GM11168 (cell line): ENCODE results near the gene UBE2C.
"Not testable (repeated sequence)": the region's sequence is repeated elsewhere in the genome, so short reads cannot be mapped to it uniquely, and the experiment has no call there.

Source experiments
- in situ Hi-C: fragments of 300-500 bp; cut with MboI; formaldehyde crosslinking; loops from one replicate; pipeline ENCODE4 v1.12.0; 2022; ENCODE audit warnings: low sequenced_read_pairs; ENCODE audit not compliant: unreplicated experiment

The UBE2C gene

DNA sequence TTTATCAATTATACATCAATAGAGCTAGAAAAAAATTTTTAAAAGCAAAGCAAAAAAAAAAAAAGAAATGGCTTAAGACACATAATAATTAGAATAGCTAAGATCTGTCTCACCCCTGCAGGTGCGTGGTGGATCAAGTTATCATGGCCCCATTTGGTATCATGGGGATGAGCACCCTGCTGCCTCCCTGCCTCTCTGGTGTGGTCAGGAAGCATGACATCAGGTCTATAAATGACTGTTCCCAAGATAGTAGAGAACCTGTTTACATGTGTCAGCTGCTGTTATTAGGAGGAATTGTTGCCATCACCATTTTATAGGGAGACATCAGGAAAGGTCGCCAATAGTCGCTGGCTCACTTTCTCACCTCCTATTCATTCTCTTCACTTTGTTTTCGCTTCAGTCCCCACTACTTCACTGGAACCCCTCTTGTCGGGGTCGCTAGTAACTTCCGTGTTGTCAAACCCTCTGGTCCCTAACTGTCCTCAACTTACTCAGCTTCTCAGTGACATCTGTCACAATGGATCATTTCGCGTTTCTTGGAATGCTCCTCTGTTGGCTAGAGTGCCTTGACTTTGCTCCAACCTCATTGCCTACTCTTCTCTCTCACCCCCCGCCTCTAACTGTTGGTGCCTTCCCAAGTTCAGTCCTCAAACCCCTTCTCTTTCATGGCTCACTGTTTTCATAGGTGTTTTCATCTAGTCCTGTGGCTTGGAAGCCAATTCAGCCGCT is 15.9 kb upstream of the UBE2C start:
- in situ Hi-C loops: no loop called here

- in situ Hi-C loops: not testable (repeated sequence)
Measured at GRCh38 chr20:45797510-45797909, 14.9 kb upstream of the UBE2C start.

GRCh38 chr20:45797955-45798354 is 14.5 kb upstream of the UBE2C start:
- in situ Hi-C loops: not testable (repeated sequence)

- in situ Hi-C loops: no loop called here
Measured at GRCh38 chr20:45798935-45799642, 13.4 kb upstream of the UBE2C start.

GRCh38 chr20:45801851-45802250 is 10.6 kb upstream of the UBE2C start:
- in situ Hi-C loops: no loop called here

DNA sequence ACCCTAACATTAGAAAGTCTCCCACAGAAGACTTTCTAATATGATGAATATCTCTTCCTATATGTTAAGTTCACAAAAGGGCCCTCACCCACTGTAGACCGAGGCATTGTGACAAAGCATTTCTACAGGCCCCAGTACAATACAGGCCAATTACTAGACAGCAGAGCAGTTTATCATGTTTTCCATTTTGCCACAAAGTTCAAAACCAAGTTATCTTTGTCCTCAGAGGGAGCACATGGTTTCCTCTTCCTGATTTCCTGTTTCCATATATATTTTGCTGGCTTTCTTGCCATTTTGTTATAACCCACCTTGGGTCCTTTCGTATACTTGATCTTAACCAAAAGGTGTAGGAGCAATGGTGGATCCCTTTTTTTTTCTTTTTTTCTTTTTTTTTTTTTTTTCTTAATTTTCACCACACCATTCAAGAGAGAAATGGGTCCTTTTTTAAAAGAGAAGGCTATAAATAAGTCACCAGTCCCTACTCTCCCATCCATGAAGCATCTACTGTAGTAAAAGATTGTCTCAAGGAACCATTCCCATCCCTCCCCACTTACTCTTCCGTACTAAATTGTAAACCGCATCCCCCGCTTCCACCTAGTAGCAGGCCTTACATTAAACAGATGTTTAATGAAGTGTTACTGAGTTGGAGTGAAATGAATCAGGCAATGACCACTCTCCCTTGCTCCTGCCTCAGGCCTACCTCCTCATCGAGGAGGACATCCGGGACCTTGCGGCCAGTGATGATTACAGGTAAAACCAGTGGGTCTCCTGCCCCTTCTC is 2.1 kb upstream of the UBE2C start:
- in situ Hi-C loops: no loop called here

DNA sequence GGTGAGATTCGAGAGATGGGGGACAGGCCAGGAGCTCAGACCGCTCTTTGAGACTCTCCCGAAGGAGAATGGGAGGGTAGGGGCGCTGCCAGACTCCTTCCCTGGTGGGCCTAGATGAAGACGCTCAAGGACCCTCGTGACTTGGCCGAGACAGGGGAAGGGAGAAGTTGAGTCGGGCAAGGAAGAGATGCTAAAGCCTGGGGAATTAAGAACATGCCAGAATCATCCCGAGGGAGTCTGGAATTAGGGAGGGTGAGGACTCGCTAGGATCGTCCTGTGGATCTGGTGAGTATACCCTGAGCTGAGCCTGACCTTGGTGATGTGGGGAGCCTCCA is 529 bp downstream of the UBE2C start:
- in situ Hi-C loops: no loop called here

GRCh38 chr20:45813489-45813888 is 1.0 kb downstream of the UBE2C start:
- in situ Hi-C loops: no loop called here

- in situ Hi-C loops: no loop called here
Measured at GRCh38 chr20:45814314-45814713, 1.9 kb downstream of the UBE2C start.

- in situ Hi-C loops: no loop called here
Measured at GRCh38 chr20:45816951-45817350, 4.5 kb downstream of the UBE2C start.

DNA sequence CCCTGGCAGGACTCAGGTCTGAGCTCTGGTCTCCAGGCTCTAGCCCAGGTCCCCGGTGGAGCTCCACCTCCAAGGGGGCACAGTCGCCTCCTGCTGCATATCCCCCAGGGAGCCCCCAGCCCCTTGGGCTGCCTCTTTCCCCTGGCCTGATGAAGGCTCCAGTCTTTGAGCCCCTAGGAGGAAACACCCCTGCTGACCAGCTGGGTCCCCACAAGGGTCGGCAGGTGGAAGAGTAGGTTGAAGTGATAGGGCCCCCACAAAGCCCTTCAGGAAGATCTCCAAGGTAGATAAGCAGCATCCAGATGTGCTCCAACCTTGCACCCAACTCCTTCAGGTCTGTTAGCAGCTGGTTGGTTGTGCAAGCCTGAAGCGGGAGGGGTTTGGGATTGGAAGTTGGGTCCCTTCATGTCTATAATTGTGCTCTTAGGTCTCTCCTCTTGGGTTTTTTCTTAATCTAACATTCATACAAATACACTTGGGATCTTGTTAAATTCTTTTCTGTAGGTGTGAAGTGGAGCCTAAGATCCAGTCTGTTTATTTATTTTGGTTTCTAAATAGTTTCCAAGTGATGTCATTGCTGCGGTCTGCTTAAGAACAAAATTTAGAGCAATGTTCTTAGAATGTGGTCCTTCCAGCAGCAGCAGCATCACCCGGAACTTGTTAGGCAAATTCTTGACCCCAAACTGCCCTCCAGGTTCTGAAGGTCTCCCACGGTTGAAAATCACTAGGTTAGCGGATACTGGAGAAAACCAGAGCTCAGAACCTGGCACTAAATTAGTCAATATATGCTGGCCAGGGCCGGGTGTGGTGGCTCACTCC is 5.1 kb downstream of the UBE2C start:
- in situ Hi-C loops: no loop called here

- in situ Hi-C loops: no loop called here
Measured at GRCh38 chr20:45818239-45818638, 5.8 kb downstream of the UBE2C start.

GRCh38 chr20:45819466-45819865 is 7.0 kb downstream of the UBE2C start:
- in situ Hi-C loops: no loop called here

- in situ Hi-C loops: no loop called here
Measured at GRCh38 chr20:45821947-45822346, 9.5 kb downstream of the UBE2C start.

DNA sequence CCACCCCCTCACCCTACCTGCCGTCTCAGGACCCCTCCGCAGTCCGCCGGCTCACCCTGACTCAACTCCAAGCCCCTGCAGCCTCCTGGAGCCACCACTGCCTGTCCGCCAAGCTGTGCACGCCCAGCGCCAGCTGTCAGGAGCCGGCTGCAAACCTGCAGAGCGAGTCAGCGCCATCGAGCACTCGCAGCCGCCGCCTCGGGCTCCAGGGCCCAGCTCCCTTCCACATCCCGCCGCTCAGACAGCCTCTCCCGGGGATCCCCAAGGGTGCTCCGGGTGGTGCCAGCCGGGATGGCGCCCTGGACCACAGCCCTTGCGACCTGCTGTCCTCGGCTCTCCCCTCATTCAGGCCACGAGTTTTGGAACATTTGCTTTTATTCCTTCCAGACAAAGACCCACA is 10.4 kb downstream of the UBE2C start:
- in situ Hi-C loops: no loop called here

DNA sequence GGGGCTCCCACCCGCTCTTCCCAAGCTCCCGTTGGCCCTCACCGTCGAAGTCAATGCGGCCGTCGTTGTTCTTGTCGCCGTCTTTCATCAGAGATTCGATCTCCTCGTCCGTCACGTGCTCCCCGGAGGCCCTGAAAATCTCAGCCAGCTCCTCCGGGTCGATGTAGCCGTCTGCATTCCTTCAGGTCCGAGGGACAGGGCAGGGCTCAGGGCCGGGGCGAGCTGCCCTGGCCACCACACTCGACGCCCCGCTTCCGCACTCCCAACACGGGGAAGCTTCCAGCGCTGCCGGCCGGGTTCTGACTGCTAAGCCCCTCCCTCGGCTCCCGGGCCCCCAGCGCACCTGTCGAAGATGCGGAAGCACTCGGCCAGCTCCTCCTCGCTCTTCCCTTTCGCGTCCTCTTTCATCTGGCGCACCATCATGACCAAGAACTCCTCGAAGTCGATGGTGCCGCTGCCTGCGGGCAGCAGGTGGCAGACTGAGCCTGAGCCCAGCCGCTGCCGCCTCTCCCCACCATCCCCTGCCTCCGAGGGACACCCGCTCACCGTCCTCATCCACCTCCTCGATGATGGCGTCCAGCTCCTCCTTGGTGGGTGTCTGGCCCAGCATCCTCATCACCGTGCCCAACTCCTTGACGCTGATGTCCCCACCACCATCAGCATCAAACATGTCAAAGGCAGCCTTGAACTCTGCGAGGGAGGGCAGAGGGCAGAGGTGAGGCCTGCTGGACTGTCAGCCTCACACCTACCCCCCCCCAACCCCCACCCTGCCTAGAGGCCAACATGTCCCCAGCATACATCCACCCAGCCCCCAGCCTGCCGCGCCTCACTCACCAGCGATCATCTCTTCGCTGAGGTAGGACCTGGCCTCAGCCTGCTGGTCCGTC is 11.7 kb downstream of the UBE2C start:
- in situ Hi-C loops: no loop called here

GRCh38 chr20:45826381-45827019 is 14.1 kb downstream of the UBE2C start:
- in situ Hi-C loops: no loop called here

DNA sequence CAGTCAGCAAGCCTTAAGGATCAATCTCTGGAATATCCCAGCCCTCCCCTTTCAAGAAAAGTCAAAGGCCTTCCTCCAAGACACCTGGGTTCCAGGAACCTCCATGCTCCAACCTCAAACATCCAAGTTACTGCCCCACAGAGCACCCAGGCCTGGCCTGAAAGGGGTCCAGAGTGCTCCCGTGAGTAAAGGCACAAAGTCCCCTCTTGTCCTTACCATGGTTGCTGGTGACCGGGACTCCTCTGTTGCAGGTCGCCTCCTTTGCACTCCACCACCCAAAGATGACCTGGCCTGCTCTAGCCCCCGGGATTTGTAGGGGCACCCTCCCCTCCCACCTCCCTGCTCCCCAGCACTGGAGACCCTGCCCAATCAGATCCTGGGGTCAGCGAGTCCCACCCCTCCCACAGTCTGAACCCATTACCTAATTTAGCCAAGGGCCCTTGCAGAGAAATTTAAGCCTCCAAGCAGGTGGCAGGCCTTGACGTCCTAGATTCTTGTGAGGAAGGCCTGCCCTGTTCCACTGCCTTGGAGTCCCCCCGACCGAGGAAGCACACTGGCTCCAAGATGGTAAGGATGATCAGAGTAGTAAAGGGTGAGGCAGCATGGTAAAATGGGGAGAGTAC is 14.7 kb downstream of the UBE2C start, which contains the start of gene TNNC2:
TNNC2 (minus strand) TSS at position 283 of the 623 bp plus-strand sequence; CDS start at position 219, 64 bp downstream.
- in situ Hi-C loops: no loop called here
